Cardiac muscle cell (in vitro differentiated cells and primary cell): Measurements from ENCODE around the gene NPAT. TPM values are rescaled to one million over a fixed set of nuclear protein-coding genes. Genes with fewer than 3 reads are reported as not detected.

ENCODE experiments used
- DNase-seq, 2 donors: peaks; one replicate each; pipeline versions ENCODE4 v3.0.0 to v3.0.0-alpha.2; 2010 to 2017; ENCODE audit warnings: low read depth in 1 of 2, low spot score in 1 of 2
- H3K27ac ChIP-seq: fragments of 200-600 bp; sonication (generic); 2 replicates; pipeline ENCODE4 v1.5.1; 2016
- H3K27me3 ChIP-seq: fragments of 200-600 bp; sonication (generic); 2 replicates; pipeline ENCODE4 v1.6.0; 2016; ENCODE audit warnings: control low read depth
- H3K36me3 ChIP-seq: fragments of 200-600 bp; sonication (generic); 2 replicates; pipeline ENCODE4 v1.5.1; 2016; ENCODE audit warnings: control low read depth
- H3K4me1 ChIP-seq: fragments of 200-600 bp; sonication (generic); 2 replicates; pipeline ENCODE4 v1.8.1; 2017; ENCODE audit warnings: low read depth, mild to moderate bottlenecking, mixed run types
- H3K4me3 ChIP-seq: fragments of 200-600 bp; sonication (generic); 2 replicates; pipeline ENCODE4 v1.5.1; 2016; ENCODE audit warnings: mild to moderate bottlenecking
- H3K9me3 ChIP-seq: fragments of 200-600 bp; sonication (generic); 2 replicates; pipeline ENCODE4 v1.5.1; 2017; ENCODE audit warnings: low read depth, mild to moderate bottlenecking, control low read depth
- CTCF ChIP-seq: IDR thresholded peaks from 2 replicates; pipeline ENCODE4 v1.5.1; 2012; ENCODE audit warnings: low read depth, mild to moderate bottlenecking, low read length
- polyA plus RNA-seq: library from polyadenylated mRNA; unstranded; fragments of >200 nt; fragmentation: Nextera tagmentation; extraction: Ambion mirVana; gene quantifications from 2 replicates; pipeline ENCODE4 v1.2.1, GENCODE V29; 2016
- total RNA-seq: library from RNA; depleted of rRNA; stranded (reverse); fragments of >200 nt; gene quantifications from 2 replicates; pipeline ENCODE4 v1.2.3, GENCODE V29; 2016

The NPAT gene
- total and polyA plus RNA-seq, 2 experiments from 2014 or later = 9.7 to 9.9 TPM

GRCh38 chr11:108207683-108208060 is 14.8 kb downstream of the NPAT start:
- no peak for DNase-seq
- Histone ChIP-seq H3K4me3 (no peak overlapping the region), H3K27ac (no peak overlapping the region), H3K9me3 (no peaks in the 10 kb centered on the region), H3K27me3 (no peaks in the 10 kb centered on the region), H3K36me3 (peaks cover 3% of the 10 kb centered on the region), H3K4me1 (no peaks in the 10 kb centered on the region)
- no peak for TF ChIP-seq CTCF

- no peak for DNase-seq
- H3K36me3 ChIP-seq = peaks cover 3% of the 10 kb centered on the region
- H3K4me3 ChIP-seq = no peak overlapping the region
- TF ChIP-seq CTCF = no peak
- no peaks in the 10 kb centered on the region for H3K9me3 ChIP-seq
- H3K4me1 ChIP-seq = no peaks in the 10 kb centered on the region
- H3K27ac ChIP-seq = no peak overlapping the region
- no peaks in the 10 kb centered on the region for H3K27me3 ChIP-seq
Observed at GRCh38 chr11:108206969-108207682, 15.3 kb downstream of the NPAT start.

GRCh38 chr11:108206171-108206570 is 16.3 kb downstream of the NPAT start:
- Histone ChIP-seq H3K4me1 (no peaks in the 10 kb centered on the region), H3K27me3 (no peaks in the 10 kb centered on the region), H3K36me3 (peaks cover 3% of the 10 kb centered on the region), H3K27ac (no peak overlapping the region), H3K4me3 (no peak overlapping the region), H3K9me3 (no peaks in the 10 kb centered on the region)
- DNase-seq = no peak
- TF ChIP-seq CTCF = no peak

GRCh38 chr11:108204929-108205499 is 17.4 kb downstream of the NPAT start:
- Histone ChIP-seq H3K4me3 (no peak overlapping the region), H3K27ac (no peak overlapping the region), H3K36me3 (no peaks in the 10 kb centered on the region), H3K9me3 (no peaks in the 10 kb centered on the region), H3K27me3 (no peaks in the 10 kb centered on the region), H3K4me1 (no peaks in the 10 kb centered on the region)
- no peak for DNase-seq
- no peak for TF ChIP-seq CTCF

GRCh38 chr11:108204376-108204775 is 18.1 kb downstream of the NPAT start:
- no peak for TF ChIP-seq CTCF
- no peak for DNase-seq
- no peaks in the 10 kb centered on the region for H3K9me3 ChIP-seq

More at GRCh38 chr11:108204376-108204775, 18.1 kb downstream of the NPAT start:
- Histone ChIP-seq H3K27me3 (no peaks in the 10 kb centered on the region), H3K4me1 (no peaks in the 10 kb centered on the region), H3K27ac (no peak overlapping the region), H3K4me3 (no peak overlapping the region), H3K36me3 (no peaks in the 10 kb centered on the region)
